ENCODE measurements around the gene NUP88.

DNA sequence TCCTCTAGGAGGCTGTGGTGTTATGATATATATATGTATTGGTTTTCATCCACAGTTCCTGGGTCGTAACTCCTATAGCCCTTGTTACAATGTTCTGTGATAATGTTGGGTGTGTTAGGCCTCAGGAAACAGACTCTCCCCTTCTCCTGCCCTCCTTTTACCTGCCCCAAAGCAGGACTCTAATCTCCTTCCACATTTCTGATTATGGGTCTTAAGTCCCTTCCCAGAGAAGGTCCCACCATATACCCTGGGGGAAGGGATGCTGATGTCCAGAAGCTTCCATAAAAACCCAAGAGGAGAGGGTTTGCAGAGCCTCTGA, 19.9 kb upstream of the NUP88 start:
- TF ChIP-seq, protein P1, sequence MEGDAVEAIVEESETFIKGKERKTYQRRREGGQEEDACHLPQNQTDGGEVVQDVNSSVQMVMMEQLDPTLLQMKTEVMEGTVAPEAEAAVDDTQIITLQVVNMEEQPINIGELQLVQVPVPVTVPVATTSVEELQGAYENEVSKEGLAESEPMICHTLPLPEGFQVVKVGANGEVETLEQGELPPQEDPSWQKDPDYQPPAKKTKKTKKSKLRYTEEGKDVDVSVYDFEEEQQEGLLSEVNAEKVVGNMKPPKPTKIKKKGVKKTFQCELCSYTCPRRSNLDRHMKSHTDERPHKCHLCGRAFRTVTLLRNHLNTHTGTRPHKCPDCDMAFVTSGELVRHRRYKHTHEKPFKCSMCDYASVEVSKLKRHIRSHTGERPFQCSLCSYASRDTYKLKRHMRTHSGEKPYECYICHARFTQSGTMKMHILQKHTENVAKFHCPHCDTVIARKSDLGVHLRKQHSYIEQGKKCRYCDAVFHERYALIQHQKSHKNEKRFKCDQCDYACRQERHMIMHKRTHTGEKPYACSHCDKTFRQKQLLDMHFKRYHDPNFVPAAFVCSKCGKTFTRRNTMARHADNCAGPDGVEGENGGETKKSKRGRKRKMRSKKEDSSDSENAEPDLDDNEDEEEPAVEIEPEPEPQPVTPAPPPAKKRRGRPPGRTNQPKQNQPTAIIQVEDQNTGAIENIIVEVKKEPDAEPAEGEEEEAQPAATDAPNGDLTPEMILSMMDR (IDR thresholded peaks at IDR 0.05 in 2 of 3, conservative IDR thresholded peaks at IDR 0.05 in 1 of 3; ENCODE audit: control insufficient read depth in 2 of 3, extremely low read depth in 1 of 3, insufficient read depth in 1 of 3, low read depth in 3 of 3, low read length in 3 of 3), result no peak
- no peak for TF ChIP-seq ZNF592 (IDR thresholded peaks at IDR 0.05)
- TF ChIP-seq EZH2 (IDR thresholded peaks at IDR 0.05; ENCODE audit: borderline replicate concordance, control insufficient read depth, low read depth, low read length), result no peak
- TF ChIP-seq SREBF2 (IDR thresholded peaks at IDR 0.05; ENCODE audit: low read length), result no peak

Measured in GM12878 (cell line).